ENCODE measurements around the gene AGTRAP. TPM values are rescaled to one million over a fixed set of nuclear protein-coding genes. Genes with fewer than 3 reads are reported as not detected.

Gene AGTRAP
- 10 to 100 TPM in 3 of 4 donors, 1 to 10 TPM in 1; 4.1 to 34.7 (median 31.2) TPM for total RNA-seq

GRCh38 chr1:11735854-11736745, at the start of gene AGTRAP:
Gene AGTRAP (plus strand): TSS chr1:11736136. CDS start chr1:11736209, 73 bp downstream.
- Histone ChIP-seq H3K4me3 (peak within 1 kb of the TSS; percentile 69 to 76), H3K4me1 (no peaks in the 10 kb centered on the region)

GRCh38 chr1:11688506-11688905, 47.4 kb upstream of the AGTRAP start:
- intact Hi-C loops (cut with DNase I; ENCODE audit: low total_unique reads) = no loop called here
- Histone ChIP-seq H3K27ac (no peak overlapping the region), H3K4me3 (no peak overlapping the region), H3K27me3 (peaks cover 0 to 11% of the 10 kb centered on the region in 2 donors), H3K36me3 (no peaks in the 10 kb centered on the region), H3K4me1 (peaks cover 0 to 17% of the 10 kb centered on the region in 2 donors), H3K9me3 (no peaks in the 10 kb centered on the region)
- no peak for DNase-seq
- TF ChIP-seq CTCF (IDR thresholded peaks at IDR 0.05) = no peak
- no peak for TF ChIP-seq POLR2A (IDR thresholded peaks at IDR 0.05)

More at GRCh38 chr1:11735854-11736745, at the start of gene AGTRAP:
- Histone ChIP-seq H3K36me3 (no peaks in the 10 kb centered on the region), H3K27ac (peak within 1 kb of the TSS; percentile 78 to 85), H3K9me3 (no peaks in the 10 kb centered on the region), H3K27me3 (no peaks in the 10 kb centered on the region)
- intact Hi-C loops (cut with DNase I; ENCODE audit: low total_unique reads) = loop anchor here (10.0 kb wide), 1 partner anchor 69 kb away; the partner anchor contains the start of genes CLCN6 and MTHFR
- TF ChIP-seq CTCF (IDR thresholded peaks at IDR 0.05) = peak in 1 of 4 experiments; percentile 5
- TF ChIP-seq POLR2A (IDR thresholded peaks at IDR 0.05) = peak; percentile 31 to 61
- DNase-seq = peak; percentile 96 to 97

GRCh38 chr1:11690397-11691301, 45.3 kb upstream of the AGTRAP start:
- Histone ChIP-seq H3K4me3 (no peak overlapping the region), H3K27me3 (peaks cover 0 to 11% of the 10 kb centered on the region in 2 donors), H3K9me3 (no peaks in the 10 kb centered on the region), H3K36me3 (no peaks in the 10 kb centered on the region), H3K27ac (no peak overlapping the region), H3K4me1 (peaks cover 0 to 17% of the 10 kb centered on the region in 2 donors)
- TF ChIP-seq CTCF (IDR thresholded peaks at IDR 0.05) (no peak), POLR2A (IDR thresholded peaks at IDR 0.05) (no peak)
- intact Hi-C loops (cut with DNase I; ENCODE audit: low total_unique reads) = no loop called here
- DNase-seq = no peak

- Histone ChIP-seq H3K36me3 (no peaks in the 10 kb centered on the region), H3K4me1 (peaks cover 0 to 17% of the 10 kb centered on the region in 2 donors), H3K9me3 (no peaks in the 10 kb centered on the region), H3K27me3 (peaks cover 0 to 11% of the 10 kb centered on the region in 2 donors), H3K27ac (no peak within 1 kb of the TSS), H3K4me3 (no peak within 1 kb of the TSS)
- DNase-seq = no peak
- intact Hi-C loops (cut with DNase I; ENCODE audit: low total_unique reads) = no loop called here
- TF ChIP-seq CTCF (IDR thresholded peaks at IDR 0.05) = no peak
- no peak for TF ChIP-seq POLR2A (IDR thresholded peaks at IDR 0.05)
Measured at GRCh38 chr1:11691302-11691914, 44.5 kb upstream of the AGTRAP start, which contains the start of gene DRAXIN. Gene DRAXIN (plus strand): TSS chr1:11691710. CDS start chr1:11706259, 14,549 bp downstream.

Measured in uterus (tissue), 4 donors.